HG03097 (cell line): ENCODE data around the gene NCOA7.
A peak's percentile ranks its signal among the peaks of the same experiment; 100 is the strongest.
"Not testable (repeated sequence)": the region's sequence is repeated elsewhere in the genome, so short reads cannot be mapped to it uniquely, and the experiment has no call there.

ENCODE experiments used
- ATAC-seq: cut with Tn5 transposase; IDR thresholded peaks from one replicate; pipeline ENCODE4 v1.9.1; 2021; ENCODE audit not compliant: unreplicated experiment, low FRiP score

NCOA7 gene

DNA sequence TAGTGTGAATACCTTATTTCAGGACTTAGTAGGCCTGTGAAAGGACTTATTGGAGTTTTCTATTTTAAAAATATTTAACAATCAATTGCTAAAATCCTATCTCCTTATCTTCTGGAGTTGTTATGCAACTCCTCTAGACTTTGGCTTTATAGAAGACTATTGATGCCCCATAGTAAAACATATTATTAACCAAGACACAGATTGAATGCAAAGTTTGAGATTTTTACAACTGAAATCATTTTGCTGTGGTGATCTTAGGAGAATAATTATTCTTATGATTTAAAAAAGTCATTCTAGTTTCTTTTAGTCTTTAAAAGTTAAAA is 36.9 kb upstream of the NCOA7 start:
- no peak for ATAC-seq

DNA sequence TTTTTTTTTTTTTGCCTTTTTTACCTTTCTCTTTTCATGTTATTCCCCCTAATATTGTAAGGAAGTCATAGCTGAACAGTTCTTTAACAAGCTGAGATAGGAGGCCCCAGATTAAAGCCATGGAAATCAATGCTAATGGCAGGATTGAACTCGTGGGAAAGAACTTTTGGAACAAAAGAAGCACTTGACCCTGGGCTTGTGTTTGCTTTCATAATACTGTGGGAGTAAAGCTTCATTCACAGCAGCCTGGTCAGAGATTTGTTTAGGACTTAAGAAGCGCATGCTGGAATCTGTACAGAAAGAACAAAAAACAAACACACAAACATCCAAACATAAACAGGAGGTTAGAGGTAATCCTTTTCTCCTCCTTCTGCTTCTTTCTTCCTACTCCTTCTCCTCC is 36.2 kb upstream of the NCOA7 start:
- no peak for ATAC-seq

DNA sequence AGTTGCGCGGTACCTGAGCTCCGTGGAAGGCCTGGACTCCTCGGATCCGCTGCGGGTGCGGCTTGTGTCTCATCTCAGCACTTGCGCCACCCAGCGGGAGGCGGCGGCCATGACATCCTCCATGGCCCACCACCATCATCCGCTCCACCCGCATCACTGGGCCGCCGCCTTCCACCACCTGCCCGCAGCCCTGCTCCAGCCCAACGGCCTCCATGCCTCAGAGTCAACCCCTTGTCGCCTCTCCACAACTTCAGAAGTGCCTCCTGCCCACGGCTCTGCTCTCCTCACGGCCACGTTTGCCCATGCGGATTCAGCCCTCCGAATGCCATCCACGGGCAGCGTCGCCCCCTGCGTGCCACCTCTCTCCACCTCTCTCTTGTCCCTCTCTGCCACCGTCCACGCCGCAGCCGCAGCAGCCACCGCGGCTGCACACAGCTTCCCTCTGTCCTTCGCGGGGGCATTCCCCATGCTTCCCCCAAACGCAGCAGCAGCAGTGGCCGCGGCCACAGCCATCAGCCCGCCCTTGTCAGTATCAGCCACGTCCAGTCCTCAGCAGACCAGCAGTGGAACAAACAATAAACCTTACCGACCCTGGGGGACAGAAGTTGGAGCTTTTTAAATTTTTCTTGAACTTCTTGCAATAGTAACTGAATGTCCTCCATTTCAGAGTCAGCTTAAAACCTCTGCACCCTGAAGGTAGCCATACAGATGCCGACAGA is 31.4 kb upstream of the NCOA7 start:
- ATAC-seq: no peak

DNA sequence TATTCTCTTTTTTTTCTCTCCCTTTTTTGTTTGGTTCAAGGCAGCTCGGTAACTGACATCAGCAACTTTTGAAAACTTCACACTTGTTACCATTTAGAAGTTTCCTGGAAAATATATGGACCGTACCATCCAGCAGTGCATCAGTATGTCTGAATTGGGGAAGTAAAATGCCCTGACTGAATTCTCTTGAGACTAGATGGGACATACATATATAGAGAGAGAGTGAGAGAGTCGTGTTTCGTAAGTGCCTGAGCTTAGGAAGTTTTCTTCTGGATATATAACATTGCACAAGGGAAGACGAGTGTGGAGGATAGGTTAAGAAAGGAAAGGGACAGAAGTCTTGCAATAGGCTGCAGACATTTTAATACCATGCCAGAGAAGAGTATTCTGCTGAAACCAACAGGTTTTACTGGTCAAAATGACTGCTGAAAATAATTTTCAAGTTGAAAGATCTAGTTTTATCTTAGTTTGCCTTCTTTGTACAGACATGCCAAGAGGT is 30.8 kb upstream of the NCOA7 start:
- ATAC-seq: no peak

DNA sequence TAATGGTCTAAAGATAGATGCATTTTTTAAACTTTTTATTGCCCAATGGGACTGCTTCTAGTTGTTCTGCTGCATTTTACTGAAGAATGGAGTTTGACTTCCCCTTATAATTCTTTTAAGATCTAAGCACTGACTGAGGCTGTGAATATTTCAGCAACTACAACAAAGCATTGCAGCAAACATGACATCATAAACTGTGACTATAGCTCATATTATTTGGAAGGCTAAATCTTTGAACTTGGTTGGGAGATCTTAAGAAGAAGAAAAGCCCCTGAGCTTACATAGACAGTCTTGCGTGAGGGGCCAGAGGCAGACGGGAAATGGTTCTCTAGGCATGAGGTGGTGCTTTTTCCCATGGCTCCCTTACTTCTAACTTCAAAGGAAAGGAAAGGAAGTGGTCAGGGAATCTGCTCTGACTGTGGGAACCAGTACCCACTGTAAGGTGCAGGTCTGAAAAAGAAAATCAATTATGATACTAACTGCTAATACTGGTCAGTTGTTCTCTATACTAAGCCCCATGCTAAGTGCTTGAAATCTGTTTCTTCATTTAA is 26.6 kb upstream of the NCOA7 start:
- ATAC-seq: no peak

DNA sequence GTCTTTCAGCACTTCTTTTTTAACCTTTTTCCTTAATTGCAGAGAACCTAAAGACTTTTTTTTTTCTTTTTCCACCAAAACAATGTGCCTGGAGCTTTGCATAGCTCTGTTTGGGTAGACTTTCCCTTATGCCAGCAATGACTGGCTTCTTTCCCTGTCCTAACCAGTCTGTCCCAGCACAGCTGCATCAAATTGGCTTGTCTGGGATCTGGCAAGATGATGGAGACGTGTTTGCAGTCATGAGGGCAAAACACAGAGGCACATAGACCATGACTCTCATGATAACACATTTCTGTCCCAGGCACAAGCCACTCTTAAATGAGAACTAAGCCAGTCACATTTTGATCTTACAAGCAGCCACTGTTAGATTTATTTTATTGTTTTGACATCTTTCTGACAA is 24.8 kb upstream of the NCOA7 start:
- ATAC-seq: no peak

DNA sequence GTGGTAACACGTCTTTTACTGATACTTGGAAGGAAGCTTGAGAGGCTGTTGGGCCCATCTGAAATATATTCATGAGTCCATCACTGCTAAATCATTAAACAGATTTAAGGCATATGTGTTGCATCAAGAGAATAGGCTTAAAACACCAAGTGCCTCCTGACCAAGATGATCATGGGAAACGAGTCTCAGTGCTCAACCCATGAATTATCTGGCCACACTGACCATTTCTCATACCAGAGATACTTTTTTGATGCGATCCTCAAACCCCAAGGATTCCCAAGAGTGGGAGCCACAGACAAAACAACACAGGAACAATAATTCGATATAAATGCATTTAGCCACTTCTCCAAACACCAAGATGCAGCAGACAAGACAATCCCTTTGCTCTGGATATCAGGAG is 24.1 kb upstream of the NCOA7 start:
- no peak for ATAC-seq

DNA sequence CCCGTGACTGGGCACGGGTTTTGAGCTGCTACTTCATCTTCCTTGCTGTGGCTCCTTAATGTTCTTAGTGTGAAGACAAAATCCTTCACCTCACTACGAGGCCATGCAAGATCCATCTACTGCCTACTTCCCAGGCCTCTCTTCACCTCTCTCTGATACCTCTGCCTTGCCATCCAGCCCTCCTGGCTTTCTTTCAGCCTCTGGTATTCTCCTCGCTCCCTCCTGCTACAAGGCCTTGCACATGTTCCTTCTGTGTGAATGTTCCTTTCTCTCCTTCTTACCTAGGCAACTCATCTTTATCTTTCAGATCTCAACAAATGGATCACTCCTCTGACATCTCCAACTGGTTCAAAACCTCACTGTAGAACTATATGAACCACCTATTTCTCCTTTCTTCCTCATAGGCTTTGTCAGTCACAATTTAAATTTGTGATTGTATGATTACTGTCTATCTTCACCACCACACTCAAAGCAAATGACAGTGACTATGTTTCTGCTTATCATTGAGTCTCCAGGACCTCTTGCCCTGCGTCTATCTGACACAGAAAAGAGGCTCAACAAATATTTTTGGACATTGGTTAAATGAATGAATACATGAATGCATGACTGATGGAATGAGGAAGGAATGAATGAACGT is 21.5 kb upstream of the NCOA7 start:
- no peak for ATAC-seq

DNA sequence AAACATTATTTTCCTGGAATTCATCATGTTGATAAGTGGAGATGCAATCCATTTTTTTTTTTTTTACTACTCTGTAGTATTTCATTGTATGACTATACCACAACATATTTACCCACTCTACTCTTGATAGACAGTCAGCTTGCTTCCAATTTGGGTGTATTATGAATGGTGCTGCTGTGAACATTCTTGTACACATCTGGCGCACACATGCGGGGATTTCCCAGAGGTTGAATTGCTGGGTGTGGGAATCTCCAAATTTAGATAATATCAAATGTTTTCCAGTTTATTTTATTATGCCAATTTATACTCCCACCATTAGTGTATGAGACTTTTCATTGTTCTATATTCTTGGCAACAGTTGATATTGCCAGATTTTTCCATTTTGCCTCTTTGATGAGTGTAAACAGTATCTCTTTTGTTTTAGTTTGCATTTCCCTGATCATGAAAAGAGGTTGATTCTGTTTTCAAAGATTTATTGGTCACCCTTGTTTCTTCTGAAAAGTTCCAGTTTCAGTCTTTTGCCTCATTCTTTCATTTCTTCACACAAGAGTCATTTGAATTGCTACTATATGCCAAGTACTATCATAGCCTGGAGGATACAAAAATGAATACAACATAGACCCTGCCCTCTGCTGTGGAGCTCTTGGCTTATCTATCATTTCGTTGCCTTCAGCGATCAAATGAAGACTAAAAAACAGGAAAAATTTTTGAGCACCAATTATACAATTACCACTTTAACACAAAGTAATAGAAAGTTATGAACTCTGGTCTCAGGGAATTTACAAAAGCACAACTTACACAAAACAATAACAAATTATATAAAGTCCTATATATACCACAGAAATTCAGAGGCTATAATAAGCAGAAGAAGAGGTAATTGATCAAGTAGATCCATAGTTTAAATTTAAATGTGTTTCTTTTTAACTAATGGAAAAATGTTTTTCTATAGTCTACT is 17.1 kb upstream of the NCOA7 start:
- ATAC-seq: no peak

DNA sequence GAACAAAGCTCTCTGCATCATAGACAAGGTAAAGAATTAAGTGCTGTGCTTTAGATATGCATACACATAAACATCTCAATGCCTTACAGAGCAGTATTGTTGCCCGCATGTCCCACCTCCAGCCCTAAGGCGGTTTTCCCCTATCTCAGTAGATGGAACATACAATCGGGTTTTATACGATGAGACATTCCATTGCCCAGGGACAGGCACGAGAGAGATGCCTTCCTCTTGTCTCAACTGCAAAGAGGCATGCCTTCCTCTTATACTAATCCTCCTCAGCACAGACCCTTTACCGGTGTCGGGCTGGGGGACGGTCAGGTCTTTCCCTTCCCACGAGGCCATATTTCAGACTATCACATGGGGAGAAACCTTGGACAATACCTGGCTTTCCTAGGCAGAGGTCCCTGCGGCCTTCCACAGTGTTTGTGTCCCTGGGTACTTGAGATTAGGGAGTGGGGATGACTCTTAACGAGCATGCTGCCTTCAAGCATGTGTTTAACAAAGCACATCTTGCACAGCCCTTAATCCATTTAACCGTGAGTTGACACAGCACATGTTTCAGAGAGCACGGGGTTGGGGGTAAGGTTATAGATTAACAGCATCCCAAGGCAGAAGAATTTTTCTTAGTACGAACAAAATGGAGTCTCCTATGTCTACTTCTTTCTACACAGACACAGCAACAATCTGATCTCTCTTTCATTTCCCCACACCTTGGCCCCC is 14.5 kb upstream of the NCOA7 start:
- not testable (repeated sequence) for ATAC-seq

DNA sequence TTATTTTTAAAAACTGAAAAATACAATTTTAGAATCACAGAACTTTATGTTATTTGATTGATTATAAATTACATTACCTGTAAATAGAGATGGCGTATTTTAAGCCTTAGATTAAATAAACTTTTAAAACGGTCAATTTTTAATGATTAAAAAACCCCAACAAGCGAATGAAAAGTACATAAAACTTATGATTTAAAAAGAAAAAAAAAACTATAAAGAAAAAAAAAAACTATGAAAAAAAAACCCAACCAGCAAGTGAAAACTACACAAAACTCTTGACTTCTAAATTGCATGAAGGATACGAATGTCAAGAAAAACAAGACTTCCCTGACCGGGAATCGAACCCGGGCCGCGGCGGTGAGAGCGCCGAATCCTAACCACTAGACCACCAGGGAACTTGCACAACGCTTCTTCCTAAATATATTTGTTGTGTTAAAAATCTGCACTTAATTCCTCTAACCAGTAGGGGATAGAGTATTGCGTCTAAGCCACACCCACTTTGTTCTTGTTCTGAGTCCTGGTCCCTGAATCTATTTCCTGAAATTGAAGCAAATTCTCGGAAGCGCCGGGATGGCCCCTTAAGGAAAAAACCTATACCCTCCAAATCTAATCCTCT is 10.7 kb upstream of the NCOA7 start:
- ATAC-seq: peak; percentile 85

DNA sequence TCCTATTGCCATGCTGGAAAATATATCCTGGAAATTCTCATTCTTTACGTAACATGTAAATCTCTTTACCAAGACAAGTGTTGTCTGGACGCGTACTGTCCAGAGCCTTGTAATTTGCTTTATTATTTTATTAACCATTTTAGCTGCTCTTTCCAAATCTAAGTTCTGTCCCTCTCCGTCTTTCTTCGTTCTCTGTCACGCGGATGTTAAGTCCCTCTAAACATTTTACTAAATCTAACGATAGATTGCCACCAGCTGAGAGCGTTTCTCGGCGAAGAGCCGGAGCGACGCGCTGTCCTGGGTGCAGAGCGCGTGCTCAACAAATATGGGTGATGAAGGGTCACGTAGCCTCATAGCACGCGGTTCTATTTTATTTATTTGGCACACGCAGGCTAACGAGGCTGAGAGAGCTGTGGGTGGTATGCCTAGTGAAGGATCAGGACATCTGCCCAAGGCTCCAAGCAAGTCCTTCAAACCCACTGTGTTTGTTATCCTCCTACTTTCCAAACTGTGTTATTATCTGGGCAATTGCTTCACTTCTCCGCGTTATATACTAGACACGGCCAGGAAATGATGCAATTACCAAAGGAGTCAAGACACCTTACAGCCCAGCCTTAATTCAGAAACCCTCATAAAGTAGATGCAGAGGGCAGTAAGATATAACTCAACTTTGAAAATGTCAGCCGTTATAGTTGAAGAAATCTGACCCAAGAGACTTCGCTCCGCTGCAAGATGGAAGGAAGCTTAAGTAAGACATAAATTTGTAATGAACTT is 10.0 kb upstream of the NCOA7 start:
- peak; percentile 54 for ATAC-seq

DNA sequence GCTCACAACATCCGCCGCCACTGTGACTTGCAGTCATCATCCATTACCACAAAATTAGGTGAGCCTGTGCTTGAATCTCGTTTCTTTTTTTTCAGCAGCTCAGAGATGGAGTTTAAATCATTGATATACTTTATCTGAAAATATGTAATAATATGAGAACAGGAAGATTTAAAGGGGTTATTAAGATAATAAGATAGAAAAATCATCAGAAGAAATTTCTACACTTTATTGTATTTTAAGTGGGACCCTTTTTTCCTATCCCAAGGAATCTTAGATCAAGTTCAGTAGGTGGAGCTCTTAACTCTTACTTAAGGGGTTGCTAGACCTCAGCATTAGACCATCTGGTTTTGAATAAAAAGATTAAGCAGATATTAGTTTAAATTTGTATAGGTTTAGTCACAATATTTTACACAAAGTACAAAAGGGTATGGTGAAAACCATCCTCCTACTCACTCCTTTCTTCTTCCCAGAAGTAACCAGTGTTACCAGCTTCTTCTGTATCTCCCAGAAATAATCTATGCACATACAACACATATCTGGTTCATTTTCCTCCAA is 9.4 kb upstream of the NCOA7 start:
- peak; percentile 30 for ATAC-seq

DNA sequence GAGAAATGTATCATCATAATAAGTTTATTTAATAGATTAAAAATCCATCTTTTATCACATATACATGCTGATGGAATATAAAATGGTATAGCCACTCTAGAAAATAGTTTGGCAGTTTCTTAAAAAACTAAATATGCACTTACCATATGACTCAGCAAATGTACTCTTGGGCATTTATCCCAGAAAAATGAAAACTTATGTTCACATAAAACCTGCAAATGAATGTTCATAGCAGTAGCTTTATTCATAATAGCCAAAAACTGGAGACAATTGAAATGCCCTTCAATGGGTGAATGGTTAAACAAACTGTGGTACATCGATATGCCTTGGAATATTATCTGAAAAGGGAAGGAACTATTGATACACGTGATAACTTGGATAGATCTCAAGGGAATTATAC is 6.4 kb upstream of the NCOA7 start:
- ATAC-seq: no peak

DNA sequence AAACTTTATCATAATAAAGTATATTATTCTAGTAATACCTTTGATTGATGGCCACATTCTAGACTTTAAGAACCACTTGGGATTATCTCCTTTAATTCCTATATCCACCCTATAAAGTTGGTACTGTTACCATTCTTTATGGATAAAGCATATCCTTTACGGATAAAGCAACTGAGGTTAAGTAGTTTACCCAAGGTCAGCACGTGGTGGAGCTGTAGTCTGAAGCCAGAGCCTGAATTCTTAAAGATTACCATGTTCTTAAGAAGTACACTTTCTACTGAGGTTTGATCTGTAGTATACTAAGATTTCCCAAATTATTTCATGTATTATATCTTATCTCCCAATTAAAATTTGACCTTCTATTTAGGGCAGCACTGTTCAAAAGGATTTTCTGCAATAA is 3.0 kb upstream of the NCOA7 start:
- no peak for ATAC-seq

DNA sequence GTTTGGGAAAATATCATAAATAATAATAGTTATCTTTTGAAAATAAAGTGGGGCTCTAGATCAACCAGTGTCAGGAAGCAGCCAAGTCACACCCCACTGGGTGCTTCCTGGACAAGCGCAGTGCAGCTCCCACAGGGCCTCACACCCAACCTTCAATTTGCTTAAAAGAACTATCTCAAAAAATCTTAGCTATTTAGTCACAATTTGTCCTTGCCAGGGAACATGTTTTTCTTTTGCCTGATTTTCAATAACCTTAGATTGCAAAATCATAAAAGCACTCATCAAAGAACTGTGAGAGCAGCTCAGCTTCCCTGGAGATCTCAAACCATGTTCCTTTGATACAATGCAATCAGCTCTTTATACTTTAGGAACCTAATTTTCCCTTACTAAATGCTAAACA is 1.6 kb upstream of the NCOA7 start:
- ATAC-seq: no peak

DNA sequence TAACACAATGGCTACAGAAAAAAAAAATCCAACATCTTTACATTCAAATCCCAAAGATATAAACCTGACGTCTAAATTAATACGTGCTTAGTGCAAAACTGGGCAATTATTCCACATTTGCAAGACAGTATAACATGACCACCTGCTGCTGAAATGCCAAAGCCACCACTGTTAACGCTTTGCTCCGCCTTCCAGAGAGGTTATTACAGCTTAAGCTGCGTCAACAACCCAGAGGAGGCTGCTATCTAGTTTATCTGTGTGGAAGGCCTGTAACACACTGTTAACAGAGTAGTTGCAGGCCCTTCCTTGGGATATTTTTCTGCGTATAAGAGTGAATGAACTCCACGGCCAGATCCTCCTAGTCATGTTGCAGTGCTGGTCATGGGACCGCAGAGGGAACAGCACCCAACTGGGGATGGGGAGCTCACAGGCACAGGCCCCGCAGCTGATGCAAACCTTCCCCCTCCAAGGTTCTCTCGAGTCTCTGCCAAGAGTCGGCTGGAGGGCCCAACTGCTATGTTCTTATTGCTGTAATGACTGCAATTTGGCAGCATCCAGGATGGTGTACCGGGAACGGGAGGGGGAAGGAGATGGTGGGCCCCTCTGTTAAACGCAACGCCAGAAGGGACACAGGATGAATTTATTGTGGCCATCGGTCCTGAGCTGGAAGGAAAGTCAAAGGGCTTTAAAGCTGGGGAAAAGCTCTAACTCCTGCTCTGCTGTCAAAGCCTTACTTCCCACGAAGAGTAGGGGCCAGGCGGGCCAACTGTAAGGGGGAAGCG is 993 bp upstream of the NCOA7 start:
- ATAC-seq: peak; percentile 11

DNA sequence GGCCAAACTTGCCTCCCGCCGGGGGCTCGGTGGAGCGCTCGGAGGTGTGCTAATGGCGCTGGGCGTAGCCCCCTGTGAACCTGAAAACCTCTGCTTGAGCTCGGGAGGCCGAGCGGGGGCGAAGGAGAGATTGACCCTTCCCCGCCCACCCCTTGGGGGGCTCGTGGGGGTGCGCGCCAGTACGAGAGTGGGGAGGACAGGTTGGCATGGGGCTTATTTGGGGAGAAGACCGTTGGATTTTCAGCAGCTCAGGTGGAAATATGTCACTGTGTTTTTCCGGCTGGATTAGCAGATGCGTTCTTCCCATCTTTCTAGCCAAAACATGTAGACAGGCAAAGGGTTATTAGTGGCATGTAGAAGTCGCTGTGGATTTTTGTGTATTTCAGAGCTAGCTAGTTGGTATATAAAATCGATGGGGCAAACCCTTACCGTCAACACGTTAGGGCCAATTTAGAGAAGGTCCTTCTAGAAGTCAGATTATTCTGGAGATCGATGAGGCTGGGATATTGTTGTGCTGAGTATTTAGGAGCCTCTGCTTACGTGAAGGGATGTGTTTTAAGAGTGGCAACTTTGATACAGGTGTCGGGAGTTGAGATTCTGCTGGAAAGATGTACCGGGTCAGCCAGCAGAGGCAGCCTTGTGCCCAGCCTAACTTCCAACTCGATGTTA is 525 bp downstream of the NCOA7 start:
- ATAC-seq: no peak
